Measurements from ENCODE around the gene ERP44.

Gene ERP44

DNA sequence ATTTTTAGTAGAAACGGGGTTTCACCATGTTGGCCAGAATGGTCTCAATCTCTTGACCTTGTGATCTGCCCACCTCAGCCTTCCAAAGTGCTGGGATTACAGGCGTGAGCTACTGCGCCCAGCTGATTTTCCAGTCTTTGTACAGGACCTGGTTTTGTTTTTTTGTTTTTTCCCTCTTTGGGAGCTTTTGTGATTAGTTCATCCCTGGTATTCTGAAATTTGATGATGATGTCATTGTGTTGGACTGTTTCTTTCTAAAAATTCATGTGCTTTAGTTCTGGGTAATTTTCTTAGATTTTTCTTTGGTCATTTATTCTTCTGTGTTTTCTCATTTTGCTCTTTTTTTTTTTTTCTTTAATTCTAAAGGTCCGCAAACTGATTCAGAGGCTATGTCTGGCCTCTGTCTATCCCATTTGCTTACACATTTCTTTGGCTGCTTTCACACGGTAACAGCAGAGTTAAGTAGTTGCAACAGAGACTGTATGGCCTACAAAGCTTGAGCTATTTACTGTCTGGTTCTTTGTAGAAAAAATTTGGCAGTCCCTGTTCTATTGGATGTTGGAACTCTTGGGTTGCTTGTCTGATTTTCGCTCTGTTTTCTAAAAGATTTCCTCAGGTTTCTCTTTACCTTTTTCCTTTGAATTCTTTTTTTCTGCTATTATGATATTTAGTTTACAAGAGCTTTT lies 167.5 kb downstream of the ERP44 start:
- no peak for TF ChIP-seq EZH2phosphoT487 (conservative IDR thresholded peaks at IDR 0.05; ENCODE audit: low read length)
- TF ChIP-seq, protein P1, sequence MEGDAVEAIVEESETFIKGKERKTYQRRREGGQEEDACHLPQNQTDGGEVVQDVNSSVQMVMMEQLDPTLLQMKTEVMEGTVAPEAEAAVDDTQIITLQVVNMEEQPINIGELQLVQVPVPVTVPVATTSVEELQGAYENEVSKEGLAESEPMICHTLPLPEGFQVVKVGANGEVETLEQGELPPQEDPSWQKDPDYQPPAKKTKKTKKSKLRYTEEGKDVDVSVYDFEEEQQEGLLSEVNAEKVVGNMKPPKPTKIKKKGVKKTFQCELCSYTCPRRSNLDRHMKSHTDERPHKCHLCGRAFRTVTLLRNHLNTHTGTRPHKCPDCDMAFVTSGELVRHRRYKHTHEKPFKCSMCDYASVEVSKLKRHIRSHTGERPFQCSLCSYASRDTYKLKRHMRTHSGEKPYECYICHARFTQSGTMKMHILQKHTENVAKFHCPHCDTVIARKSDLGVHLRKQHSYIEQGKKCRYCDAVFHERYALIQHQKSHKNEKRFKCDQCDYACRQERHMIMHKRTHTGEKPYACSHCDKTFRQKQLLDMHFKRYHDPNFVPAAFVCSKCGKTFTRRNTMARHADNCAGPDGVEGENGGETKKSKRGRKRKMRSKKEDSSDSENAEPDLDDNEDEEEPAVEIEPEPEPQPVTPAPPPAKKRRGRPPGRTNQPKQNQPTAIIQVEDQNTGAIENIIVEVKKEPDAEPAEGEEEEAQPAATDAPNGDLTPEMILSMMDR (IDR thresholded peaks at IDR 0.05; ENCODE audit: insufficient read depth, low read length, poor library complexity, severe bottlenecking), result no peak
- no peak overlapping the region for H3K9ac ChIP-seq (ENCODE audit: low read length)
- H3K9me3 ChIP-seq (ENCODE audit: insufficient read depth, low read length), result no peaks in the 10 kb centered on the region
- no peak overlapping the region for H3K27ac ChIP-seq (ENCODE audit: low read depth, low read length)
- no peak overlapping the region for H3K4me3 ChIP-seq (ENCODE audit: insufficient read depth, low read length, poor library complexity, severe bottlenecking)
- H2AFZ ChIP-seq (ENCODE audit: low read depth, low read length, severe bottlenecking), result no peak overlapping the region
- H3K27me3 ChIP-seq (ENCODE audit: low read length), result no peaks in the 10 kb centered on the region
- no peak overlapping the region for H3K4me2 ChIP-seq (ENCODE audit: low read depth, low read length, poor library complexity, severe bottlenecking)
- no peaks in the 10 kb centered on the region for H3F3A ChIP-seq (ENCODE audit: insufficient read depth)
- no peaks in the 10 kb centered on the region for H3K36me3 ChIP-seq (ENCODE audit: low read length)
- no peaks in the 10 kb centered on the region for H3K9me2 ChIP-seq (replicated peaks; ENCODE audit: insufficient read depth, low read length)
- H3K79me2 ChIP-seq (ENCODE audit: insufficient read depth, low read length), result no peaks in the 10 kb centered on the region
- H4K20me1 ChIP-seq (ENCODE audit: low read depth, low read length), result no peaks in the 10 kb centered on the region

DNA sequence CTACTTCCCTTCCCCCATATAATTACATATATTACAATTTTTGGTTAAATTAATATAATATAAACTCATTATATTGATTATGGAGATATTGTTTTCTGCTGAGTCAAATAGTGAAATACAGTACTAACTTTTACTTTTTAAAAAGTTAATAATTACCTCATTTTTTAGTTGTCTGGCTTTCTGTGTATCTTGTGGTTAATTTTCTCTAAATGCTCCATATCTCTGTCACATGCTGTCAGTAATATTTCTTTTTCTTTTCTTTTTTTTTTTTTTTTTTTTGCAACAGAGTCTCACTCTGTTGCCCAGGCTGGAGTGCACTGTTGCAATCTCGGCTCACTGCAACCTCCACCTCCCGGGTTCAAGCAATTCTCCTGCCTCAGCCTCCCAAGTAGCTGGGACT lies 169.1 kb downstream of the ERP44 start:
- Histone ChIP-seq H3K4me2 (ENCODE audit: low read depth, low read length, poor library complexity, severe bottlenecking) (no peak overlapping the region), H3F3A (ENCODE audit: insufficient read depth) (no peaks in the 10 kb centered on the region), H3K27me3 (ENCODE audit: low read length) (no peaks in the 10 kb centered on the region), H3K9me2 (replicated peaks; ENCODE audit: insufficient read depth, low read length) (no peaks in the 10 kb centered on the region), H3K36me3 (ENCODE audit: low read length) (peaks cover 12% of the 10 kb centered on the region; the same call in 1 of the 2 replicates), H3K4me3 (ENCODE audit: insufficient read depth, low read length, poor library complexity, severe bottlenecking) (no peak overlapping the region), H3K79me2 (ENCODE audit: insufficient read depth, low read length) (no peaks in the 10 kb centered on the region), H3K27ac (ENCODE audit: low read depth, low read length) (no peak overlapping the region), H3K9me3 (ENCODE audit: insufficient read depth, low read length) (no peaks in the 10 kb centered on the region), H2AFZ (ENCODE audit: low read depth, low read length, severe bottlenecking) (no peak overlapping the region), H3K9ac (ENCODE audit: low read length) (no peak overlapping the region), H4K20me1 (ENCODE audit: low read depth, low read length) (no peaks in the 10 kb centered on the region)
- TF ChIP-seq EZH2phosphoT487 (conservative IDR thresholded peaks at IDR 0.05; ENCODE audit: low read length), result no peak
